Activated CD8-positive, alpha-beta memory T cell treated with anti-CD3 and anti-CD28 coated beads, Interleukin-2, amount 50 U/mL, for 24 hours (primary cell): ENCODE measurements around the gene STEAP3.

Experiments used
- DNase-seq: peaks from one replicate; pipeline ENCODE4 v3.0.0-alpha.2; 2020; ENCODE audit errors: extremely low read depth

STEAP3 gene

GRCh38 chr2:119293900-119294299, 70.3 kb downstream of the STEAP3 start:
- DNase-seq, result no peak

DNA sequence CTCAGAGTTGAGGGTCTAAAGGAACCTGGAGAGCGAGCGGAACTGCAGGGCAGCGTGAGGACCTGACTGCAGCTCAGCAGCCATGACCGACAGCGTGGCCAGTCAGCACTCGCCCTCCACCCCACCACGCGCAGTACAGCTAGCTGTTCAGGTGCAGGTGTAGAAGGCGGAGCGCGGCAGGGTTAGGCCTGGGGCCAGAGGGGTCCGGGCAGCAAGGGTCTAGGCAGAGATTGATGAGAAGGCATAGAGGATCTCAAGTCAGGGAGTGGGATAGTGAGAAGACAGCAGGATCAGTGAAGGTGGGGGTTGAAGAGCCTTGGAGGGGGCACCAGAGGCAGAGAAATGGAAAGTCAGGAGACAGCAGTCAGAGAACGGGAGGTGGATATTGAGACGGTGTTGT, 71.0 kb downstream of the STEAP3 start:
- DNase-seq, result no peak

DNA sequence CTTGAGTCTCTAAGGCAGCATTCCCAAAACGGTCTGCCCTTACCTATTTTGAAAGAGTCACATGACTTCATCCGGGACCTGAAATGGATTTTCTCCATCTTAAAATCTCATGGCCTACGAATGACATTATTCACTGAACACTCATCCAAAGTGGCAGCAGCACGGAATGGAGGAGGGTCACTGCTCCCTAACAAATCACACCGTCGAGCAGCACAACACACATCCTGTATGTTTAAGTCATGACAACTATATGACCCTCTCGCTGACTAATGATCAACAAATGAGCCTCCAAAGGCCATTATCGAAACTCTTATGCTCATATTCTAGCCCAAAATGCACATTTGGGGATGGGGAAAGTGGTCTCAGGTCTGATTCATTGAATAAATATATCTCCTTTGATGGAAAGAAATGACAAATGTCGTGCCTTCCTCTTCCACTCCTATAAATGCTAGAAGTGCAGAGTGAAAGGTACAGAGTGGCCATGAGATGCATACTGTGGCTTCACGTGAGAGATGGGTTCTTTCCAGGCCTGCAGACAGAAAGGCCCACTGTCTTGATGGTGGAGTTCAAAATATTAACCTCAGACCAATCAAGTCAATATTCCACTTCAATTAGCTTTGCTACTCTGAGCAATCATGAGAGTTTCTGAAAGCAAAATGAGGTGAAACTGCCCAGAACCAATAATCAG, 72.2 kb downstream of the STEAP3 start:
- DNase-seq, result no peak

DNA sequence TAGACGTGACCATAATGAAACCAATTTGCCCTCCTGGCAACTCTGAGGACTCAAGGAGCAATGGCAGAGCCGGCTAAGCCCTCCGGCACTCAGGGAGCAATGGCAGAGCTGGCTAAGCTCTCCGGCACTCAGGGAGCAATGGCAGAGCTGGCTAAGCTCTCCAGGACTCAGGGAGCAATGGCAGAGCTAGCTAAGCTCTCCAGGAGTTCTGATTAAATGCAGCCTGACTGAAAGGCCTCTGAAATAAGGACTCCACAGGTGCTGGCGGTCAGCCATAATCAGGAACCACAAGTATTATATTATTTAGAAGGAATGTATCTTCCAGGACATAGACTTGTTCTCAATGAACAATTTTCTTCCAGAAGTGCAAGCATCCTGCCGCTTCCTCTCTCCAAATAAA, 77.8 kb downstream of the STEAP3 start:
- no peak for DNase-seq

GRCh38 chr2:119304847-119305246, 81.2 kb downstream of the STEAP3 start:
- no peak for DNase-seq

DNA sequence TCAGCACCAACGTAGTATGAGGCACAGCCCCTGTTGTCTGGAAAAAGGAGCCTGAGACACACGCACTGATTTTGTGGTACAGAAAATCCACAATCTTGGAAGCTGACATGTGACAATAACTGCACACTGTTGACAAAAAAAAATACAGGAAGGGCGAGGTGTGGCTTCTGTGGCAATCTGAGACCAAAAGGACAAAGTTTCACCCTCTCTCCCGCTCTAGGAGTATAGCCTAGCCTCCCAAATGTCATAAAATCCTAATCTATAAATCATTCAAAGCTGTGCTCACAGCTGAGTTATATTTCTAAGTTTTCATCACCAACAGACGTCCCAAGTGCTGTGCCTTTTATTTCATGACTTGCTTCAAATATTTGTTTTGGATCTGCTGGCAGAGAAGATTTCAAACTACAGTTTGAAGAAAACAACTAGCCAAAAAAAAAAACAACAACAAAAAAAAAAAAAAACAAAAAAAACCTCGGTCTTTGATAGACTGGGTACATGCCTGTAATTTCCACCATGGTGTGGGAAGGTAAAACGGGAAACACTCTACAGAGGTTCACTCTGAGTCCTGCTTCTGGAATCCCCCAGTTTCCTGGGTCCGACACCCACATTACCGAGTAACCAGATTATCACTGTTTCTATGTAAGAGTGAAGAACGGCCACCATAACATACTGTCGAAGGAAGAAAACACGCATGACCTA, 82.0 kb downstream of the STEAP3 start:
- DNase-seq, result no peak

- DNase-seq, result no peak
Observed at GRCh38 chr2:119306196-119306590, 82.6 kb downstream of the STEAP3 start.

DNA sequence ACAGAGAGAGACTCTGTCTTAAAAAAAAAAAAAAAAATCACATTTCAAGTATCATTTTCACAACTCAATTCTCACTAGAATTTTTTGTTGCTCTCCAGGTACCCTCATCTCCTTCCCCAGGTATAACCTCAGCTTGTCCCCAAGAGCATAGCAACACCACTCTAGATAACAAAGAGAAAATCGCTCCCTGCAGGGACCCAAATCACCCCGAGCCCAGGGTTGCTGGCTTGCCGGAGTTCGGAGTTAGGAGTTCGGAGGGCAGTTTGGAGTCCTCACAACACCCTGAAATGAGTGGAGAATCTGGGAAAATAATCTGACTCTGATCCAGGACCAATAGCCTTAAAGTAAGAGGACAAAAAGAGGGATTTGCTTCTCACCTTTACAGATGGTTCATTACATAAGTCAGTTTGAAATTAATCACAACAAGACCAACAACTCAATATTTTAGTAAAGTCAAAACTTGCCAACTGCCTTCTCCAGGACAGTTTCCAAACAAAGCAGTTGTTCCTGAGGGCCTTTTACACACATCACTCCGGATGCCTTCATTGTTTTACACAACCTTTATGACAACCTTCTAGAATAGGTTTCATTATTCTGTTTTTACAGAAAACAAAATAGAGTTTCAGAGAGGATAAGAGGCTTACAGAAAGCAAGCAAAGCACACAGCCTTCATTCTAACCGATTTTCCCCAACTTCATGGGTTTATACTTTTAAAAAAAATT, 83.9 kb downstream of the STEAP3 start:
- DNase-seq, result no peak

- no peak for DNase-seq
Observed at GRCh38 chr2:119308793-119309330, 85.2 kb downstream of the STEAP3 start.

- no peak for DNase-seq
Observed at GRCh38 chr2:119311371-119311770, 87.7 kb downstream of the STEAP3 start.

DNA sequence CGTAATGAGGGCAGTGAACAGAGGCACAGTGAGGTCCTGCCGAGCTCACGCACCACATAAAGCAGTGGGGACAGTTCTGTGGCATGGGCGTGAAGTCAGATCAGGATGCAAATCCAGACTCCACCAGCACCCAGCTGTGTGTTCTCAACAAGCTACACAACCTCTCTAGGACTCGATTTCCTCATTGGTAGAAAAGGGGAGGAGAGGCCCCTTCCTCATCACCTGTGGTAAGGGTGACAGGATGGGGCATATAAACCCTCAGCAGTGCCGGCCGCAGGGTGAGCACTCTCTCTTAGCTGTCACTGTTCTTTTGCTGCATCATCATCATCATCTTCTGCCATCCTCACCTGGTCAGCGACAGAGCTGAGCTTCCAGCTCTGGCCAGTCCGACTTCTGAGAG, 88.2 kb downstream of the STEAP3 start:
- no peak for DNase-seq
